ENCODE measurements around the gene DSP.

Gene DSP

DNA sequence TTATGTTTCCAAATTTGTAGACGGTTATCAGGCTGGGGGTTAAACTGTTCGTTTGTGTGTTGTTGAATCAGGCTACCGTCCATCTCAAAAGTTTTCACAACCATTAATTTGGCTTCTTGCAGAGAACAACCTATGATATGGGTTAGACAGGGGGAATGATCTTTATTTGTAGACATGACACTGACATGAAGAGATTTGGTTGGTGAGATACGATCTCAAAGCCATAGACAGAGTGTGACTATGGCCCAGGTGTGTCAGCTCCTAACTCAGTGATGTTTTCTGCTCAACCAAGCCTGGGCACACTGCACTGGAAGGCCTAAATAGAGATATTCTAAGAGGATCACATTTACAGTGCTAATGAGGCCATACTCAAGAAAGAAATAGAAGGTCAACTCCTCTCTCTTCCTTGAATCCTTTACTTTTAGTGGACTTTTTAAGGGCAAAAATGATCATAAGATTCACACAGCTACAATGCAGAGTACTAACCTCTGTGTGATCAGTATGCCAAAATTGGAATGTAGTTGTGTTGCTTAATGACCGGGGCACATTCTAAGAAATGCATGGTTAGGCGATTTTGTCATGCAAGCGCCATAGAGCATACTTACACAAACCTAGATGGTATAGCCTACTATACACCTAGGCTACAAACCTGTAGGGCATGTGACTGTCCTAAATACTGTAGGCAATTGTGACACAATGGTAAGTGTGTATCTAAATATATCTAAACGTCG, 30.9 kb downstream of the DSP start:
- no peak overlapping the region for H3K4me3 ChIP-seq (ENCODE audit: low read length in 2 of 2)
- no peaks in the 10 kb centered on the region for H3K4me1 ChIP-seq (ENCODE audit: control insufficient read depth in 2 of 2, insufficient read depth in 2 of 2, low read length in 2 of 2)
- H3K36me3 ChIP-seq (ENCODE audit: control insufficient read depth in 2 of 2, insufficient read depth in 2 of 2, low read length in 2 of 2), result peaks cover 71 to 86% of the 10 kb centered on the region in 2 donors
- H3K9ac ChIP-seq (ENCODE audit: low read depth in 1 of 2, low read length in 2 of 2), result no peak overlapping the region
- H3K27ac ChIP-seq (ENCODE audit: low read depth in 2 of 2, low read length in 2 of 2), result no peak overlapping the region
- H3K27me3 ChIP-seq (ENCODE audit: control insufficient read depth in 2 of 2, insufficient read depth in 2 of 2, low read length in 2 of 2), result no peaks in the 10 kb centered on the region
- no peaks in the 10 kb centered on the region for H3K9me3 ChIP-seq (ENCODE audit: control insufficient read depth in 2 of 2, low read length in 2 of 2)

DNA sequence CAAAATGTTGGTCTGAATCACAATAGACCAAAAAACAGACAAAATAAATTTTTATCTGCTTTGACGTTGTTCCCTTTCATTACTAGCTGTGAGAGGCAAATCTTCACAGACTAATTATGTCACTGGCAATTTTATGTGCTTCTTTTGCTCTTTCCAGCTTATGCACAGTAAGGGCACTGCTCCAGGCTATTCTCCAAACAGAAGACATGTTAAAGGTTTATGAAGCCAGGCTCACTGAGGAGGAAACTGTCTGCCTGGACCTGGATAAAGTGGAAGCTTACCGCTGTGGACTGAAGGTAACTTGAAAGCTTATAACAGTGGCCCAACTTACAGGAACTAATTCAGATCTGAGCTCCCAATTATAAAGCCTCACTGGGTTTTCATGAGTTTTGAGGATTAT, 33.0 kb downstream of the DSP start:
- Histone ChIP-seq H3K4me1 (ENCODE audit: control insufficient read depth in 2 of 2, insufficient read depth in 2 of 2, low read length in 2 of 2) (no peaks in the 10 kb centered on the region), H3K36me3 (ENCODE audit: control insufficient read depth in 2 of 2, insufficient read depth in 2 of 2, low read length in 2 of 2) (peaks cover 66 to 86% of the 10 kb centered on the region in 2 donors), H3K9ac (ENCODE audit: low read depth in 1 of 2, low read length in 2 of 2) (no peak overlapping the region)

DNA sequence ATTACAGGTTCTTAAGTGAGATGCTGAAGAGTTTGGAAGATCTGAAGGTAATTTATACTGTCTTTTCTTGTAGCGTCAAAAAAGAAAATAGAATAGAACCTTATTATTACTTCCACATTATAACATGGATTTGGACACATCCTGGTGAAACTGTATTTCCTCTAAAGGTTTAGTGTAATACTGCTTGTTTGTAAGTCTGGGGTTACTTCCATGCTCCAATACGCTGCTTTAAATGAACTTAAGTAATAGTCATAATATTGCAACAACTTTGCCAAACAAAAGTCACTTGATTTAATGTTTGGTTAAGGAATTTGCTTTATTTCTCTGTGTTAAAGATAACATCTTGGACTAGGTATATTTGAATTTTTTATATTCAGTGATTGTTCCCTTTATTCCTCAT, 37.0 kb downstream of the DSP start:
- no peaks in the 10 kb centered on the region for H3K9me3 ChIP-seq (ENCODE audit: control insufficient read depth in 2 of 2, low read length in 2 of 2)
- no peak overlapping the region for H3K27ac ChIP-seq (ENCODE audit: low read depth in 2 of 2, low read length in 2 of 2)
- H3K9ac ChIP-seq (ENCODE audit: low read depth in 1 of 2, low read length in 2 of 2), result no peak overlapping the region
- H3K4me1 ChIP-seq (ENCODE audit: control insufficient read depth in 2 of 2, insufficient read depth in 2 of 2, low read length in 2 of 2), result no peaks in the 10 kb centered on the region
- no peak overlapping the region for H3K4me3 ChIP-seq (ENCODE audit: low read length in 2 of 2)
- peaks cover 75 to 84% of the 10 kb centered on the region in 2 donors for H3K36me3 ChIP-seq (ENCODE audit: control insufficient read depth in 2 of 2, insufficient read depth in 2 of 2, low read length in 2 of 2)
- H3K27me3 ChIP-seq (ENCODE audit: control insufficient read depth in 2 of 2, insufficient read depth in 2 of 2, low read length in 2 of 2), result no peaks in the 10 kb centered on the region

More for the DNA sequence above, 33.0 kb downstream of the DSP start:
- Histone ChIP-seq H3K9me3 (ENCODE audit: control insufficient read depth in 2 of 2, low read length in 2 of 2) (no peaks in the 10 kb centered on the region), H3K27ac (ENCODE audit: low read depth in 2 of 2, low read length in 2 of 2) (no peak overlapping the region), H3K4me3 (ENCODE audit: low read length in 2 of 2) (no peak overlapping the region), H3K27me3 (ENCODE audit: control insufficient read depth in 2 of 2, insufficient read depth in 2 of 2, low read length in 2 of 2) (no peaks in the 10 kb centered on the region)

DNA sequence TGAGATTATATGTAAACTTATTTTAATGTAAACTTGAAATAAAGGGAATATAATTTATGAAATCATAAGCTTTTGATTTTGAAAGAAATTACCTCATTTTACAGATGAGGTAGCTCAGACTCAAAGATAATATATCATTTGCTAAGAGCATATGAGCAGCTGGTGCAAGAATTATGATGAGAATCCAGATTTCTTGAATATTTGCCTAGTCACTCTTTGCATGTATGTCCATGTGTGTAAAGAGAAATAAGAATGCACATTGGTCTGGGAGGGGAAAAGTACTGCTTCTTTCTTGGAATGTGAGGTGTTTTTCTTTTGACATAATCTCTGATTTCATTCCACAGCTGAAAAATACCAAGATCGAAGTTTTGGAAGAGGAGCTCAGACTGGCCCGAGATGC, 37.5 kb downstream of the DSP start:
- Histone ChIP-seq H3K36me3 (ENCODE audit: control insufficient read depth in 2 of 2, insufficient read depth in 2 of 2, low read length in 2 of 2) (peaks cover 79 to 84% of the 10 kb centered on the region in 2 donors), H3K4me1 (ENCODE audit: control insufficient read depth in 2 of 2, insufficient read depth in 2 of 2, low read length in 2 of 2) (no peaks in the 10 kb centered on the region), H3K9ac (ENCODE audit: low read depth in 1 of 2, low read length in 2 of 2) (no peak overlapping the region), H3K27me3 (ENCODE audit: control insufficient read depth in 2 of 2, insufficient read depth in 2 of 2, low read length in 2 of 2) (no peaks in the 10 kb centered on the region), H3K9me3 (ENCODE audit: control insufficient read depth in 2 of 2, low read length in 2 of 2) (no peaks in the 10 kb centered on the region), H3K27ac (ENCODE audit: low read depth in 2 of 2, low read length in 2 of 2) (no peak overlapping the region), H3K4me3 (ENCODE audit: low read length in 2 of 2) (no peak overlapping the region)

DNA sequence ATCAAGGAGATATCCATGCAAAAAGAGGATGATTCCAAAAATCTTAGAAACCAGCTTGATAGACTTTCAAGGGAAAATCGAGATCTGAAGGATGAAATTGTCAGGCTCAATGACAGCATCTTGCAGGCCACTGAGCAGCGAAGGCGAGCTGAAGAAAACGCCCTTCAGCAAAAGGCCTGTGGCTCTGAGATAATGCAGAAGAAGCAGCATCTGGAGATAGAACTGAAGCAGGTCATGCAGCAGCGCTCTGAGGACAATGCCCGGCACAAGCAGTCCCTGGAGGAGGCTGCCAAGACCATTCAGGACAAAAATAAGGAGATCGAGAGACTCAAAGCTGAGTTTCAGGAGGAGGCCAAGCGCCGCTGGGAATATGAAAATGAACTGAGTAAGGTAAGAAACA, 38.4 kb downstream of the DSP start:
- H3K36me3 ChIP-seq (ENCODE audit: control insufficient read depth in 2 of 2, insufficient read depth in 2 of 2, low read length in 2 of 2), result peaks cover 77 to 84% of the 10 kb centered on the region in 2 donors
- no peak overlapping the region for H3K9ac ChIP-seq (ENCODE audit: low read depth in 1 of 2, low read length in 2 of 2)
- no peaks in the 10 kb centered on the region for H3K4me1 ChIP-seq (ENCODE audit: control insufficient read depth in 2 of 2, insufficient read depth in 2 of 2, low read length in 2 of 2)

DNA sequence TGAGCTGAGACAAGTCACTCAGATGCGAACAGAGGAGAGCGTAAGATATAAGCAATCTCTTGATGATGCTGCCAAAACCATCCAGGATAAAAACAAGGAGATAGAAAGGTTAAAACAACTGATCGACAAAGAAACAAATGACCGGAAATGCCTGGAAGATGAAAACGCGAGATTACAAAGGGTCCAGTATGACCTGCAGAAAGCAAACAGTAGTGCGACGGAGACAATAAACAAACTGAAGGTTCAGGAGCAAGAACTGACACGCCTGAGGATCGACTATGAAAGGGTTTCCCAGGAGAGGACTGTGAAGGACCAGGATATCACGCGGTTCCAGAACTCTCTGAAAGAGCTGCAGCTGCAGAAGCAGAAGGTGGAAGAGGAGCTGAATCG, 39.1 kb downstream of the DSP start:
- Histone ChIP-seq H3K27ac (ENCODE audit: low read depth in 2 of 2, low read length in 2 of 2) (no peak overlapping the region), H3K9me3 (ENCODE audit: control insufficient read depth in 2 of 2, low read length in 2 of 2) (no peaks in the 10 kb centered on the region), H3K27me3 (ENCODE audit: control insufficient read depth in 2 of 2, insufficient read depth in 2 of 2, low read length in 2 of 2) (no peaks in the 10 kb centered on the region), H3K9ac (ENCODE audit: low read depth in 1 of 2, low read length in 2 of 2) (no peak overlapping the region), H3K4me1 (ENCODE audit: control insufficient read depth in 2 of 2, insufficient read depth in 2 of 2, low read length in 2 of 2) (no peaks in the 10 kb centered on the region), H3K36me3 (ENCODE audit: control insufficient read depth in 2 of 2, insufficient read depth in 2 of 2, low read length in 2 of 2) (peaks cover 78 to 80% of the 10 kb centered on the region in 2 donors), H3K4me3 (ENCODE audit: low read length in 2 of 2) (no peak overlapping the region)

More for the DNA sequence above, 38.4 kb downstream of the DSP start:
- Histone ChIP-seq H3K9me3 (ENCODE audit: control insufficient read depth in 2 of 2, low read length in 2 of 2) (no peaks in the 10 kb centered on the region), H3K27me3 (ENCODE audit: control insufficient read depth in 2 of 2, insufficient read depth in 2 of 2, low read length in 2 of 2) (no peaks in the 10 kb centered on the region), H3K27ac (ENCODE audit: low read depth in 2 of 2, low read length in 2 of 2) (no peak overlapping the region), H3K4me3 (ENCODE audit: low read length in 2 of 2) (no peak overlapping the region)

DNA sequence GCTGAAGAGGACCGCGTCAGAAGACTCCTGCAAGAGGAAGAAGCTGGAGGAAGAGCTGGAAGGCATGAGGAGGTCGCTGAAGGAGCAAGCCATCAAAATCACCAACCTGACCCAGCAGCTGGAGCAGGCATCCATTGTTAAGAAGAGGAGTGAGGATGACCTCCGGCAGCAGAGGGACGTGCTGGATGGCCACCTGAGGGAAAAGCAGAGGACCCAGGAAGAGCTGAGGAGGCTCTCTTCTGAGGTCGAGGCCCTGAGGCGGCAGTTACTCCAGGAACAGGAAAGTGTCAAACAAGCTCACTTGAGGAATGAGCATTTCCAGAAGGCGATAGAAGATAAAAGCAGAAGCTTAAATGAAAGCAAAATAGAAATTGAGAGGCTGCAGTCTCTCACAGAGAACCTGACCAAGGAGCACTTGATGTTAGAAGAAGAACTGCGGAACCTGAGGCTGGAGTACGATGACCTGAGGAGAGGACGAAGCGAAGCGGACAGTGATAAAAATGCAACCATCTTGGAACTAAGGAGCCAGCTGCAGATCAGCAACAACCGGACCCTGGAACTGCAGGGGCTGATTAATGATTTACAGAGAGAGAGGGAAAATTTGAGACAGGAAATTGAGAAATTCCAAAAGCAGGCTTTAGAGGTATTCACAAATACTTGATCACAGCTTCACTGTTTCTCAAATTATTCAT, 39.6 kb downstream of the DSP start:
- H3K36me3 ChIP-seq (ENCODE audit: control insufficient read depth in 2 of 2, insufficient read depth in 2 of 2, low read length in 2 of 2), result peaks cover 74% of the 10 kb centered on the region in 2 donors
- no peaks in the 10 kb centered on the region for H3K4me1 ChIP-seq (ENCODE audit: control insufficient read depth in 2 of 2, insufficient read depth in 2 of 2, low read length in 2 of 2)
- no peak overlapping the region for H3K4me3 ChIP-seq (ENCODE audit: low read length in 2 of 2)
- no peaks in the 10 kb centered on the region for H3K9me3 ChIP-seq (ENCODE audit: control insufficient read depth in 2 of 2, low read length in 2 of 2)
- no peaks in the 10 kb centered on the region for H3K27me3 ChIP-seq (ENCODE audit: control insufficient read depth in 2 of 2, insufficient read depth in 2 of 2, low read length in 2 of 2)
- H3K9ac ChIP-seq (ENCODE audit: low read depth in 1 of 2, low read length in 2 of 2), result no peak overlapping the region
- H3K27ac ChIP-seq (ENCODE audit: low read depth in 2 of 2, low read length in 2 of 2), result no peak overlapping the region

DNA sequence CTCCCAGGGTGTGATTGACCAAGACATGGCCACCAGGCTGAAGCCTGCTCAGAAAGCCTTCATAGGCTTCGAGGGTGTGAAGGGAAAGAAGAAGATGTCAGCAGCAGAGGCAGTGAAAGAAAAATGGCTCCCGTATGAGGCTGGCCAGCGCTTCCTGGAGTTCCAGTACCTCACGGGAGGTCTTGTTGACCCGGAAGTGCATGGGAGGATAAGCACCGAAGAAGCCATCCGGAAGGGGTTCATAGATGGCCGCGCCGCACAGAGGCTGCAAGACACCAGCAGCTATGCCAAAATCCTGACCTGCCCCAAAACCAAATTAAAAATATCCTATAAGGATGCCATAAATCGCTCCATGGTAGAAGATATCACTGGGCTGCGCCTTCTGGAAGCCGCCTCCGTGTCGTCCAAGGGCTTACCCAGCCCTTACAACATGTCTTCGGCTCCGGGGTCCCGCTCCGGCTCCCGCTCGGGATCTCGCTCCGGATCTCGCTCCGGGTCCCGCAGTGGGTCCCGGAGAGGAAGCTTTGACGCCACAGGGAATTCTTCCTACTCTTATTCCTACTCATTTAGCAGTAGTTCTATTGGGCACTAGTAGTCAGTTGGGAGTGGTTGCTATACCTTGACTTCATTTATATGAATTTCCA, 43.9 kb downstream of the DSP start:
- Histone ChIP-seq H3K9me3 (ENCODE audit: control insufficient read depth in 2 of 2, low read length in 2 of 2) (no peaks in the 10 kb centered on the region), H3K27ac (ENCODE audit: low read depth in 2 of 2, low read length in 2 of 2) (no peak overlapping the region), H3K4me3 (ENCODE audit: low read length in 2 of 2) (no peak overlapping the region), H3K9ac (ENCODE audit: low read depth in 1 of 2, low read length in 2 of 2) (no peak overlapping the region), H3K36me3 (ENCODE audit: control insufficient read depth in 2 of 2, insufficient read depth in 2 of 2, low read length in 2 of 2) (peaks cover 35 to 44% of the 10 kb centered on the region in 2 donors), H3K27me3 (ENCODE audit: control insufficient read depth in 2 of 2, insufficient read depth in 2 of 2, low read length in 2 of 2) (no peaks in the 10 kb centered on the region), H3K4me1 (ENCODE audit: control insufficient read depth in 2 of 2, insufficient read depth in 2 of 2, low read length in 2 of 2) (peaks cover 17 to 18% of the 10 kb centered on the region in 2 donors)

DNA sequence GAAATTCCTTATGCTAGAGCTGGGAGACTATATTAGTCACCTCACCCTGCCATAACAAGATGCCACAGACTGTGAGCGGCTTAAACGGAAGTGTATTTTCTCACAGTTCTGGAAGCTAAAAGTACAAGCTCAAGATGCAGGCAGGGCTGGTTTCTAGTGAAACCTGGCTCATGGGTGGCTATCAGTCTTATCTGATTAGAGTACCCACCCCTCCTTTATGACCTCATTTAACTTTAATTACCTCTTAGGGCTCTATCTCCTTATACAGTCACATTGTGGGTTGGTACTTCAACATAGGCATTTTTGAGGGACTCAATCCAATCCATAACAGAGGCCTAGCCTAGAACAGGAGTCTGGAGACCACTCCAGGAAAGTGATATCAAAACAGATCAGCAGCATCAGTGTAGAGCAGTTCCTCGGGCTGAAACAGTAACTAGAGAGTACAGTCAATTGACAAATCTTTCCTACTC, 46.2 kb downstream of the DSP start:
- Histone ChIP-seq H3K4me1 (ENCODE audit: control insufficient read depth in 2 of 2, insufficient read depth in 2 of 2, low read length in 2 of 2) (peaks cover 21 to 31% of the 10 kb centered on the region in 2 donors), H3K4me3 (ENCODE audit: low read length in 2 of 2) (no peak overlapping the region), H3K27ac (ENCODE audit: low read depth in 2 of 2, low read length in 2 of 2) (peak overlapping the region; percentile 85 to 89), H3K9ac (ENCODE audit: low read depth in 1 of 2, low read length in 2 of 2) (peak overlapping the region in 1 of 2 donors; percentile 20), H3K9me3 (ENCODE audit: control insufficient read depth in 2 of 2, low read length in 2 of 2) (no peaks in the 10 kb centered on the region), H3K36me3 (ENCODE audit: control insufficient read depth in 2 of 2, insufficient read depth in 2 of 2, low read length in 2 of 2) (peaks cover 21 to 26% of the 10 kb centered on the region in 2 donors), H3K27me3 (ENCODE audit: control insufficient read depth in 2 of 2, insufficient read depth in 2 of 2, low read length in 2 of 2) (no peaks in the 10 kb centered on the region)

DNA sequence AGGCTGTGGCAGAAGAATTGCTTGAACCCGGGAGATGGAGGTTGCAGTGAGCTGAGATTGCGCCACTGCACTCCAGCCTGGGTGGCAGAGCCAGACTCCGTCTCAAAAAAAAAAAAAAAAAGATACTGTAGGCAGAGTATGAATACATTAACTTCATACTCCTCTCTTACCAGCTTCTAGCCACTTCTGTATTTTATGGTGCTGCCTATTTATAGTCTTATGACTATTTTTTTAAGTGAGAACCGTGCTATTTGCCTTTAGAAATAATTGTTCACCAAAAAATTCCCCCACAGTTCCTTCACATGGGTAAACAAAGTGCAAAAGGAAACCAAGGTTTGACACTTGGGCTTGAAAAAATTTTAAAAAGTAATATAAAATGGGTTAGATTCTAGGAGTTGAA, 47.0 kb downstream of the DSP start:
- no peak overlapping the region for H3K27ac ChIP-seq (ENCODE audit: low read depth in 2 of 2, low read length in 2 of 2)
- no peak overlapping the region for H3K9ac ChIP-seq (ENCODE audit: low read depth in 1 of 2, low read length in 2 of 2)
- no peak overlapping the region for H3K4me3 ChIP-seq (ENCODE audit: low read length in 2 of 2)
- peaks cover 14 to 18% of the 10 kb centered on the region in 2 donors for H3K36me3 ChIP-seq (ENCODE audit: control insufficient read depth in 2 of 2, insufficient read depth in 2 of 2, low read length in 2 of 2)
- no peaks in the 10 kb centered on the region for H3K27me3 ChIP-seq (ENCODE audit: control insufficient read depth in 2 of 2, insufficient read depth in 2 of 2, low read length in 2 of 2)
- H3K4me1 ChIP-seq (ENCODE audit: control insufficient read depth in 2 of 2, insufficient read depth in 2 of 2, low read length in 2 of 2), result peaks cover 21 to 31% of the 10 kb centered on the region in 2 donors
- H3K9me3 ChIP-seq (ENCODE audit: control insufficient read depth in 2 of 2, low read length in 2 of 2), result no peaks in the 10 kb centered on the region

Measured in mucosa of rectum (tissue), 2 donors.